HG03196 (cell line): ENCODE results near the gene RSPRY1.

Experiments used
- ATAC-seq: cut with Tn5 transposase; IDR thresholded peaks from one replicate; pipeline ENCODE4 v1.9.1; 2021; ENCODE audit not compliant: unreplicated experiment

RSPRY1 gene

DNA sequence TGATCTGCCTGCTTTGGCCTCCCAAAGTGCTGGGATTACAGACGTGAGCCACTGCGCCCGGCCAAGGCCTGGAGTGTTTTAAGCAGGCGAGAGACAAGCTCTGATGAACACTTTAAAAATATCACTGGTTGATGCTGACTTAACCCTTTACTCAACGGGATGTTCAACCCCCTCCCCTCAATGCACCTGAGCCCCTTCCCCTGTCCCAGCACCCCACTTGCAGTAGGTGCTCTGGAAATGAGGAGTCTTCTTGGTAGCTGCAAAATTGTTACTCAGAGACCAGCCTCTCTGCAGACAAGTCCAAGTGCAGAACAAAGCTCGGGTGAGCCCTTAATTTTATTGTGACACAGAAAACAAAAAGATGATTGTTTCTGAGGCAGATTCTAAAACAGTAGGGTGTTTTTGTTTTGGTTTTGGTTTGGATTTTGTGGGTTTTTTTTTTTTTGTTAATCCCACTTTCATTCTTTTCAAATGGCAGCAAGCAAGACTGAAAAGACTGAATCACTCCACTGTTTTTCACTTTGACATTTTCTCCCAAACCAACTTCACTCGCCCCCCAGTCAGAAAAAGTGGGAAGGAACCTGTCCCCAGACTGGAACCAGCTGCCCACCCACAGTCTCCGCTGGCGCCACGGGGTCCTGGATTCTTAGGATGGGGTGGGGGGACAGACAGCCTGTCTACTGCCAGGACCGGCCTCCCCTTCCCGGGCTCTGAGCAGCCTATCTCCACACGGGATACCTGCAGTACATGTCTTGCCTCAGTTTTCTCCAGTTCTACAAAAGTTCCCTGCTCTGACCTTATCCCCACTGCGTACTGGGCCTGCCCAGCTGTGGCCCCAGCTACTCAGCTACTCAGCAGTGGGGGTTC is 103.5 kb downstream of the RSPRY1 start:
- no peak for ATAC-seq
